ENCODE measurements around the gene CARM1.

The CARM1 gene

GRCh38 chr19:10965398-10965797 is 94.0 kb downstream of the CARM1 start:
- Mint-ChIP-seq H3K27ac (no peak overlapping the region), H3K27me3 (ENCODE audit: low read depth, poor library complexity) (no peaks in the 10 kb centered on the region), H3K4me1 (peaks cover 65% of the 10 kb centered on the region), H3K9me3 (peaks cover 3% of the 10 kb centered on the region), H3K36me3 (ENCODE audit: low read depth) (peaks cover 35% of the 10 kb centered on the region), H3K4me3 (peak overlapping the region; percentile 10)
- DNase-seq: no peak
- no peak for TF ChIP-seq CTCF (IDR thresholded peaks at IDR 0.05)

- TF ChIP-seq CTCF (IDR thresholded peaks at IDR 0.05): no peak
- Mint-ChIP-seq H3K4me1 (peaks cover 68% of the 10 kb centered on the region), H3K27ac (peak overlapping the region; percentile 92), H3K27me3 (ENCODE audit: low read depth, poor library complexity) (no peaks in the 10 kb centered on the region), H3K36me3 (ENCODE audit: low read depth) (peaks cover 47% of the 10 kb centered on the region), H3K4me3 (no peak overlapping the region), H3K9me3 (peaks cover 13% of the 10 kb centered on the region)
- DNase-seq: no peak
These were observed 95.5 kb downstream of the CARM1 start for GRCh38 chr19:10966809-10967208.

GRCh38 chr19:10968527-10969135 is 97.3 kb downstream of the CARM1 start:
- Mint-ChIP-seq H3K36me3 (ENCODE audit: low read depth) (peaks cover 60% of the 10 kb centered on the region), H3K9me3 (peaks cover 19% of the 10 kb centered on the region), H3K27ac (peak overlapping the region; percentile 98), H3K4me3 (peak overlapping the region; percentile 2), H3K4me1 (peaks cover 51% of the 10 kb centered on the region), H3K27me3 (ENCODE audit: low read depth, poor library complexity) (no peaks in the 10 kb centered on the region)
- DNase-seq: no peak
- no peak for TF ChIP-seq CTCF (IDR thresholded peaks at IDR 0.05)

- peaks cover 24% of the 10 kb centered on the region for H3K9me3 Mint-ChIP-seq
- no peaks in the 10 kb centered on the region for H3K27me3 Mint-ChIP-seq (ENCODE audit: low read depth, poor library complexity)
- no peak for TF ChIP-seq CTCF (IDR thresholded peaks at IDR 0.05)
- peak overlapping the region; percentile 51 for H3K27ac Mint-ChIP-seq
- peaks cover 45% of the 10 kb centered on the region for H3K4me1 Mint-ChIP-seq
- no peak for DNase-seq
- H3K36me3 Mint-ChIP-seq (ENCODE audit: low read depth): peaks cover 56% of the 10 kb centered on the region
- H3K4me3 Mint-ChIP-seq: no peak overlapping the region
These were observed 99.9 kb downstream of the CARM1 start for GRCh38 chr19:10971107-10971726.

All from nephron progenitor cell (in vitro differentiated cells).